Fibroblast of the aortic adventitia (primary cell): Measurements from ENCODE around the gene RAB33B. TPM values are rescaled to one million over a fixed set of nuclear protein-coding genes. Genes with fewer than 3 reads are reported as not detected.

Experiments used
- DNase-seq: peaks from one replicate; pipeline ENCODE4 v3.0.0-alpha.2; 2010; ENCODE audit warnings: low read depth
- H3K4me3 ChIP-seq: 2 replicates; pipeline ENCODE4 v1.5.1; 2011; ENCODE audit warnings: low read depth, mild to moderate bottlenecking, control low read depth, low read length, moderate library complexity
- small RNA-seq: library from RNA; depleted of rRNA; stranded (forward); fragments of <200 nt; gene quantifications from one replicate; pipeline ENCODE3, GENCODE V24; 2012
- total RNA-seq: library from RNA; depleted of rRNA; stranded (reverse); fragments of >200 nt; gene quantifications from 2 replicates; pipeline ENCODE4 v1.2.3, GENCODE V29; 2012; ENCODE audit warnings: low replicate concordance
- TF ChIP-seq, protein P1 (sequence below): IDR thresholded peaks from 2 replicates; pipeline ENCODE4 v1.5.1; 2011; ENCODE audit warnings: mild to moderate bottlenecking, low read length, control low read depth, inconsistent platforms; ENCODE audit not compliant: insufficient read depth

RAB33B gene
- total RNA-seq, 1 donor = 16.1 TPM

DNA sequence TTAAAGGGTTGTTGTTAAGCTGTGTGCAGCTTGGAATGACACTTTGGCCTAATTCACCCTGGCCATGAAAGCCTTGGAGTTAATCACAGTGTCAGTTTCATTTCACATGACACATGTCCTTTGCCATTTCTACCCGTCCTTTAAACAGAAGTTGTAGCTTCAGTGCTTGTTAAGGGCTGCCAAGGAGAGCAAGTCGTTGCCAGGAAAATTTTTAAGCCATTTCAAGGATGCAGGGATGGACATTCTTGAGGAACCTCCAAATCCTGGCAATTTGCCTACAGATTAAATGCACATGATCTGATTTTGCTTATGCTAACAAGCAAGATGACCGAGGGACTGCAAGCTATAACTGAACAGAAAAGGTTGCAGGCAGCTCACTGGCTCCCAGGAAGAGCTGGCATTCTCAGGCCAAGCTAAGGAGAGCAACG lies 61.6 kb downstream of the RAB33B start:
- peak; percentile 45 for DNase-seq
- H3K4me3 ChIP-seq = no peak overlapping the region
- TF ChIP-seq, protein P1, sequence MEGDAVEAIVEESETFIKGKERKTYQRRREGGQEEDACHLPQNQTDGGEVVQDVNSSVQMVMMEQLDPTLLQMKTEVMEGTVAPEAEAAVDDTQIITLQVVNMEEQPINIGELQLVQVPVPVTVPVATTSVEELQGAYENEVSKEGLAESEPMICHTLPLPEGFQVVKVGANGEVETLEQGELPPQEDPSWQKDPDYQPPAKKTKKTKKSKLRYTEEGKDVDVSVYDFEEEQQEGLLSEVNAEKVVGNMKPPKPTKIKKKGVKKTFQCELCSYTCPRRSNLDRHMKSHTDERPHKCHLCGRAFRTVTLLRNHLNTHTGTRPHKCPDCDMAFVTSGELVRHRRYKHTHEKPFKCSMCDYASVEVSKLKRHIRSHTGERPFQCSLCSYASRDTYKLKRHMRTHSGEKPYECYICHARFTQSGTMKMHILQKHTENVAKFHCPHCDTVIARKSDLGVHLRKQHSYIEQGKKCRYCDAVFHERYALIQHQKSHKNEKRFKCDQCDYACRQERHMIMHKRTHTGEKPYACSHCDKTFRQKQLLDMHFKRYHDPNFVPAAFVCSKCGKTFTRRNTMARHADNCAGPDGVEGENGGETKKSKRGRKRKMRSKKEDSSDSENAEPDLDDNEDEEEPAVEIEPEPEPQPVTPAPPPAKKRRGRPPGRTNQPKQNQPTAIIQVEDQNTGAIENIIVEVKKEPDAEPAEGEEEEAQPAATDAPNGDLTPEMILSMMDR = no peak

DNA sequence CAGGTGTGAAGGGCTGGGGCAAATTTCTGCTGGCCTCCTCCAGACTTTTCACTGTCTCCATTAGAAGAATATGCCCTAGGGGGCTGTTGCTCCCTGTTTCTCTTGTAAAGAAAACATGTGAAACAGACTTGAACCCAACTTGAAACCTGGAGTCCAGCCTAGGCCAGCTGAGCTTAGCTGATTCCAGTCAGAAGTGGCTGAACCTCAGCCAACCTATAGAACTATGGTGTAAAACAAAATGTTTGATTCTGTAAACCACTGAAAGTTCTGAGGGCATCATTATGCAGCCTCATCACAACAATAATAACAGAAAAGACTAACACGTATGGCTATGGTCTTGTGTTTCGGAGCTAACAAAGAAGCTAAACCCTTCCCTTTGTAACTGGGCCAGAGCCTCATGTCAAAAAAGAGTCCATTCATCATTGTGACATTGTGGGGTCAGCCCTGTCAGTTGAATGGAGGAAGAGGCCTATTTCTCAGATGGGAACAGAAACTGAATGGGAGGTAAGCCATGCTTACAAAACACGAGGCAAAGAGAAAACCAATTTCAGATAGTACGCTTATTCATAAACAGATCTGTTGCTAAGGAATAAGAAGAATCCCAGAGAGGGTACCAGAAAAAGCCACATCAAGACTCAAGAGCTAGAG lies 68.0 kb downstream of the RAB33B start:
- H3K4me3 ChIP-seq = no peak overlapping the region
- DNase-seq = no peak
- TF ChIP-seq, protein P1 = no peak

DNA sequence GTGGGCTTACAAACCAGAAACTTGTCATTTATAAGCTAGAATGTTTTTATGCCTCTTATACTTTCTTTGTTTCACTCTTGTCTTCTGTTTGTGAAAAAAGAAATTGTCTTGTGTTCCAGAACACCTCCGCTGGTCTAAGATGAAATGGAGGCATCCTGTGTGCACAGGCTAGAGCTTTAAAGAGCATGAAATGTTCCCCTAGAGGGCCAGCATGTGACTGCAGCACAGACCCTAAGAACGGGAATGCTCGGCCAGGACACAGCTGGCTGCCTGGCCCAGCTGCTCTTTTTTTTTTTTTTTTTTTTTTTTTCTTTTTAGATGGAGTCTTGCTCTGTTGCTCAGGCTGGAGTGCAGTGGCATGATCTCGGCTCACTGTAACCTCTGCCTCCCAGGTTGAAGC lies 68.5 kb downstream of the RAB33B start:
- DNase-seq = no peak
- TF ChIP-seq, protein P1 = no peak
- H3K4me3 ChIP-seq = no peak overlapping the region

DNA sequence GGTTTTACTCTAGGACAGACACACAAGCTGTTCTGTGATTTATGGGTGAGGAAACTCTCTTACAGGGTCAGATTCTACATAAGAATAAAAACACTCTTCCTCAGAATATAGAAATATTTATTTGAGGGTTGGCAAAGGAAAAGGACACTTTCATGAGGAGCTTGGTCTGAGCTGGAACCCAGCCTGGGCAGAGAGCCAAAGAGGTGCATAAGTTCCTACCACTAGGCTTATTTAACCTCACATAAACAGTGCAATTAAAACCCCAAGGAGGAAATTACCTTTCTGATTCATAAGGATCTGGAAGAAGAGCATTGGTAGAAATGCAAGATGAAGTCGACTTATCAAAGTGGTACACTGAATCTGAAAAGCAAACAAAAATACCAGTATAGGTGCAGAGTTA lies 69.2 kb downstream of the RAB33B start:
- TF ChIP-seq, protein P1 = no peak
- H3K4me3 ChIP-seq = no peak overlapping the region
- no peak for DNase-seq

DNA sequence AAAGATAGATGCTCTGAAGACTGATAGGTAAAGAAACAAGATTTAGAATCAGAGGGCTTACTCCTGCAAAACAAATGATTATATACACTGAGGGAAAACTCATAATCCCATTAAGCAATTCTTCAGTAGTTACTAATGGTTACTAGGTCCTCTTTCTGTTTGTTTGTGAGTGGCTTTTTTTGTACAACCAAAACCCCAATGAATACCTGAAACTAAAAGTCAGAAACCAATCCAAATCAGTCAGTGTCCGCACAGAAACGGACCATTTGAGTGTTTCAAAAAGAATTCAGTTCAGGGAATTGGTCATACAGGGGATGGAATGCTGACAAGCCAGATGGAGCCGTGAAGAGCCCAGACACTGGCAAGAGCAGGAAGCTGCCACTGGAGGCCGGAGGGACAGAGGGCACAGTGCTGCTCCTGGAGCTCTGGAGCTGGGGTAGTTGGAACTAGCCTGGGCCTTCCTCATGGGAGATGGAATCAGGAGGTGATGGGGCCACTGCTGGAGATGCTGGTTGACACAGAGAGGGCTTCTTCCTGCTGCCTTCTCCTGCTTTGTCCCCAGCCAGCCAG lies 70.2 kb downstream of the RAB33B start:
- DNase-seq = no peak
- TF ChIP-seq, protein P1 = no peak
- H3K4me3 ChIP-seq = no peak overlapping the region

DNA sequence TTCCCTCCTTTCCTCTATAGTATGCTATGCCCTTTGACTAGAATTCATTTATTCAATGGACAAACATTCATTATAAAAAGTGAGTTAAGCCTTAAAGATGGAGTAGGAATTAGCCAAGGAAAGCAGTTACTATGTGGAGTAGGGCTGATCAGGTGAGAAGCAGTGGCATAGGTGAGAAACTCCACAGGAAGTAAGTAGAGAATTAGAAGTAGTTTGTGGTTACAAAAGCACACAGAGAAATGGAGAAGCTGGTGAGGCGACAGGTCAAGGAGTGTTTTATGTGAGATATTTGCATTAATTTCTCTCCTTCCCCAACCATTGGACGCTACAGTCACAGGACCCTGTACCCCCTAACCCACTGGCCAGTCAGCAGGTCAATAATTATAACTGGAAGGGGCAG lies 71.5 kb downstream of the RAB33B start:
- no peak overlapping the region for H3K4me3 ChIP-seq
- TF ChIP-seq, protein P1 = no peak
- no peak for DNase-seq

Small RNA genes within 50 kb of the gene (small RNA-seq; reads per million reads assigned to genes)
- not detected for gene RF01225

Other genes starting within 250 kb of the RAB33B start
- 17.1 and 56.9 TPM in 2 replicates for gene MGARP, start 173.9 kb upstream of the RAB33B start, total RNA-seq
- 46.5 and 51.4 TPM in 2 replicates for gene NAA15, start 152.6 kb upstream of the RAB33B start, total RNA-seq
- gene NDUFC1, start 151.6 kb upstream of the RAB33B start, total RNA-seq = 29.1 and 34.4 TPM in 2 replicates
- gene SETD7, start 102.1 kb downstream of the RAB33B start, total RNA-seq = 80.3 and 134 TPM in 2 replicates
- gene MGST2, start 211.7 kb downstream of the RAB33B start, total RNA-seq = 3.6 and 8.0 TPM in 2 replicates